Peyer's patch (tissue), 4 donors: ENCODE results near the gene CDKAL1.

Experiments used
- CTCF ChIP-seq, 6 experiments: fragments of 450-650 bp in 4 of 6; fragments of 200-600 bp in 2 of 6; sonication (generic) in 1 of 6; IDR thresholded peaks; one replicate each; pipeline ENCODE4 v1.5.1; 2017 to 2019; ENCODE audit warnings: antibody characterized with exemption in 6 of 6, mild to moderate bottlenecking in 3 of 6, moderate library complexity in 1 of 6
- POLR2A ChIP-seq, 2 donors: fragments of 450-650 bp; IDR thresholded peaks; one replicate each; pipeline ENCODE4 v1.5.1; 2017; ENCODE audit warnings: antibody characterized with exemption in 2 of 2, mild to moderate bottlenecking in 2 of 2, moderate library complexity in 2 of 2

DNA sequence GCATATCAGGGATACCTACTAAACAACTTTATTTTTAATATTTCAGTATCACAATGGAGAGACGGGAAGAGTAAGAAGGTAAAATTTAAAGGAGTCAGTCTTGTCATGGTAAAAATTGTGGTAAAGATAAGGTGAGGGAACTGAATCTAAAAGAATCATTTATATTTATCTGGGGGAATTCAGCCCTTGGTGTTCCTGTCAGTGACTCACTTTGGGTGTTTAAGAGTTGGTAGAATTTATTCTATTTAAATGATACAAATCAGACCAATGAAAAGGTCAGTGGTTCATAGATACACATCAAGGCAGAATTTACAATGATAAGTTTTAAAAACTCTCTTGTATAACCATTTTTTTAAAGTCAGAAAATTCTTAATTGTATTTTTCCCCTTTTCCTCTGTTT lies 164.4 kb downstream of the CDKAL1 start:
- TF ChIP-seq CTCF (IDR thresholded peaks at IDR 0.05) (no peak), POLR2A (IDR thresholded peaks at IDR 0.05) (no peak)
